Body of pancreas (tissue), 4 donors: Measurements from ENCODE around the gene ATP7B.

Source experiments
- CTCF ChIP-seq, 7 experiments: fragments of 450-650 bp in 4 of 7; fragments of 200-600 bp in 3 of 7; sonication (generic) in 3 of 7; IDR thresholded peaks; one replicate each; pipeline ENCODE4 v1.5.1; 2016 to 2019; ENCODE audit warnings: antibody characterized with exemption in 7 of 7
- POLR2A ChIP-seq, 3 donors: fragments of 450-650 bp; IDR thresholded peaks; one replicate each; pipeline ENCODE4 v1.6.1; 2016; ENCODE audit warnings: antibody characterized with exemption in 3 of 3, mild to moderate bottlenecking in 2 of 3

- TF ChIP-seq POLR2A (IDR thresholded peaks at IDR 0.05) (no peak), CTCF (IDR thresholded peaks at IDR 0.05) (no peak)
Measured at GRCh38 chr13:51934461-51935087, 76.7 kb downstream of the ATP7B start.
